HG03520 (cell line): ENCODE measurements around the gene HSPA1L.
A peak's percentile ranks its signal among the peaks of the same experiment; 100 is the strongest.
"Not testable (repeated sequence)": the region's sequence is repeated elsewhere in the genome, so short reads cannot be mapped to it uniquely, and the experiment has no call there.

ENCODE experiments used
- ATAC-seq: cut with Tn5 transposase; IDR thresholded peaks from one replicate; pipeline ENCODE4 v1.9.1; 2021; ENCODE audit warnings: mild to moderate bottlenecking, moderate library complexity; ENCODE audit not compliant: unreplicated experiment

HSPA1L gene

GRCh38 chr6:31817133-31817928 is 2.2 kb upstream of the HSPA1L start:
- not testable (repeated sequence) for ATAC-seq

GRCh38 chr6:31814677-31815024 is 432 bp downstream of the HSPA1L start:
- no peak for ATAC-seq

GRCh38 chr6:31813465-31813849 is 1.6 kb downstream of the HSPA1L start:
- ATAC-seq: no peak

- no peak for ATAC-seq
Observed at GRCh38 chr6:31811645-31812044, 3.4 kb downstream of the HSPA1L start.

GRCh38 chr6:31808599-31808998 is 6.5 kb downstream of the HSPA1L start:
- not testable (repeated sequence) for ATAC-seq

GRCh38 chr6:31806470-31807272 is 8.4 kb downstream of the HSPA1L start, which contains the start of gene LSM2:
LSM2 (minus strand) TSS chr6:31806966; CDS start chr6:31806757, 209 bp downstream.
- ATAC-seq: peak; percentile 88

GRCh38 chr6:31805939-31806469 is 9.1 kb downstream of the HSPA1L start:
- no peak for ATAC-seq

GRCh38 chr6:31801031-31801927 is 13.8 kb downstream of the HSPA1L start:
- not testable (repeated sequence) for ATAC-seq

GRCh38 chr6:31799781-31800180 is 15.3 kb downstream of the HSPA1L start:
- ATAC-seq: no peak

- ATAC-seq: no peak
Observed at GRCh38 chr6:31797588-31797987, 17.5 kb downstream of the HSPA1L start.

- no peak for ATAC-seq
Observed at GRCh38 chr6:31796993-31797385, 18.1 kb downstream of the HSPA1L start.

GRCh38 chr6:31795616-31796298 is 19.3 kb downstream of the HSPA1L start, which contains the start of gene VARS1:
VARS1 (minus strand) TSS chr6:31795752; CDS start chr6:31795217, 535 bp downstream.
- ATAC-seq: peak; percentile 62

GRCh38 chr6:31794866-31795615 is 20.0 kb downstream of the HSPA1L start:
- no peak for ATAC-seq

- no peak for ATAC-seq
Observed at GRCh38 chr6:31794294-31794865, 20.7 kb downstream of the HSPA1L start.

- ATAC-seq: not testable (repeated sequence)
Observed at GRCh38 chr6:31793927-31794245, 21.2 kb downstream of the HSPA1L start.

GRCh38 chr6:31792761-31793171 is 22.3 kb downstream of the HSPA1L start:
- no peak for ATAC-seq

GRCh38 chr6:31792090-31792374 is 23.1 kb downstream of the HSPA1L start:
- no peak for ATAC-seq

- no peak for ATAC-seq
Observed at GRCh38 chr6:31791324-31792089, 23.6 kb downstream of the HSPA1L start.

GRCh38 chr6:31785475-31785874 is 29.6 kb downstream of the HSPA1L start:
- ATAC-seq: no peak
